ENCODE data around the gene SRSF5. TPM values are rescaled to one million over a fixed set of nuclear protein-coding genes. Genes with fewer than 3 reads are reported as not detected.

SRSF5 gene
- total and polyA plus RNA-seq, 2 of the 13 experiments (the other 11 are each of a cell fraction or from before 2014, with no cell fraction given), result 189 to 277 TPM

DNA sequence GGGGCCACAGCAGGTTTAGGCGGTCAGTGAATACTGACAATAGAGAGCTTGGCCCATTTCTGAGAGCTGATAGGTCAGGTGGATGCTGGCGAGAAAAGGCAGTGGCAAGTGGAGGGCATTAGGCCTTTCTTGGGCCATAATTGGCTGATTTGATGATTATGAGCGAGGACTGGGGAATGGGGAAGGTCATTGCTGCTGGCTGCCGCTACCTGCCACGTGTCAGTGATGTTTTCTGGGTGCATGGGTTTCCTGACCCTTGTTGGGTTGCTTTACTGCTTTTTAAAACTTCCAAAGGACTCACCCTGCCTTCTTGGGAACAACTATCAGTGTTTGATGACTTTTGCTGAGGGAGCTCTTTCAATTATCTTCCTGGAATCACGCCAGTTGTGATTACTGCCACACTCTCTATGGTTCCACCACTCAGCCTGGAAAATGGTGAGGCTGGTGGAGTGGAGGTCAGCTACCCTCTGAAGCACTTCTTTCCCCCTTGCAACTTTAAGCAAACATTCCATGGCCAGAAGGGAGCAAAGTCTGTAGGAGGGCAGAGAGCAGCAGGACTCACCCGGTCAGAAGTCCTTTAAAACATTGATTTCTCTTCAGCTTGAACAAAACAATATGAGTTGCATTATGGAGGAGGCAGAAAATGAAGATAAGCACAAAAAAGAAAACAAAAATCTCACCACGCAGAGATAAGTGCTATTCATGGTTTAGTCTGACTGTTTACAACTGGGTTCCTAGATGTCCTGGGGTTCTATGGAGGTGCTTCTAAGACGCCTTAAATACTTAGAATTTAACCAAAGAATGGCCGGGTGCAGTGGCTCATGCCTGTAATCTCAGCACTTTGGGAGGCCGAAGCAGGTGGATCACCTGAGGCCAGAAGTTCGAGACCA lies 42.2 kb downstream of the SRSF5 start (continued):
- TF ChIP-seq, protein P1, sequence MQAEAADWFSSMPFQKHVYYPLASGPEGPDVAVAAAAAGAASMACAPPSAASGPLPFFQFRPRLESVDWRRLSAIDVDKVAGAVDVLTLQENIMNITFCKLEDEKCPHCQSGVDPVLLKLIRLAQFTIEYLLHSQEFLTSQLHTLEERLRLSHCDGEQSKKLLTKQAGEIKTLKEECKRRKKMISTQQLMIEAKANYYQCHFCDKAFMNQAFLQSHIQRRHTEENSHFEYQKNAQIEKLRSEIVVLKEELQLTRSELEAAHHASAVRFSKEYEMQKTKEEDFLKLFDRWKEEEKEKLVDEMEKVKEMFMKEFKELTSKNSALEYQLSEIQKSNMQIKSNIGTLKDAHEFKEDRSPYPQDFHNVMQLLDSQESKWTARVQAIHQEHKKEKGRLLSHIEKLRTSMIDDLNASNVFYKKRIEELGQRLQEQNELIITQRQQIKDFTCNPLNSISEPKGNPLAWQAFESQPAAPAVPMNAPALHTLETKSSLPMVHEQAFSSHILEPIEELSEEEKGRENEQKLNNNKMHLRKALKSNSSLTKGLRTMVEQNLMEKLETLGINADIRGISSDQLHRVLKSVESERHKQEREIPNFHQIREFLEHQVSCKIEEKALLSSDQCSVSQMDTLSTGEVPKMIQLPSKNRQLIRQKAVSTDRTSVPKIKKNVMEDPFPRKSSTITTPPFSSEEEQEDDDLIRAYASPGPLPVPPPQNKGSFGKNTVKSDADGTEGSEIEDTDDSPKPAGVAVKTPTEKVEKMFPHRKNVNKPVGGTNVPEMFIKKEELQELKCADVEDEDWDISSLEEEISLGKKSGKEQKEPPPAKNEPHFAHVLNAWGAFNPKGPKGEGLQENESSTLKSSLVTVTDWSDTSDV (CRISPR knock-in tag; IDR thresholded peaks at IDR 0.05), result no peak
- 0 out of 2 replicates have a peak, but pooled peaks have one; percentile 46 for TF ChIP-seq ZMAT3 (CRISPR knock-in tag; conservative IDR thresholded peaks at IDR 0.05)
- TF ChIP-seq ATF7-NPFF (CRISPR knock-in tag; IDR thresholded peaks at IDR 0.05; ENCODE audit: low read depth), result no peak
- no peak for TF ChIP-seq CBX1 (IDR thresholded peaks at IDR 0.05; ENCODE audit: low read depth)
- peak; percentile 85 for TF ChIP-seq MEF2D (CRISPR knock-in tag; IDR thresholded peaks at IDR 0.05)
- no peak; the same call in 1 of the 2 replicates for TF ChIP-seq SIX4 (CRISPR knock-in tag; IDR thresholded peaks at IDR 0.05)
- TF ChIP-seq SNAPC2 (CRISPR knock-in tag; IDR thresholded peaks at IDR 0.05), result no peak; the same call in 1 of the 2 replicates
- no peak for TF ChIP-seq SIN3B (IDR thresholded peaks at IDR 0.05; ENCODE audit: low read length)
- no peak for TF ChIP-seq ELF4 (CRISPR knock-in tag; IDR thresholded peaks at IDR 0.05; ENCODE audit: borderline replicate concordance)
- no peak for TF ChIP-seq ZNF333 (CRISPR knock-in tag; IDR thresholded peaks at IDR 0.05; ENCODE audit: borderline replicate concordance)
- TF ChIP-seq, protein P2, sequence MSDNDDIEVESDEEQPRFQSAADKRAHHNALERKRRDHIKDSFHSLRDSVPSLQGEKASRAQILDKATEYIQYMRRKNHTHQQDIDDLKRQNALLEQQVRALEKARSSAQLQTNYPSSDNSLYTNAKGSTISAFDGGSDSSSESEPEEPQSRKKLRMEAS (IDR thresholded peaks at IDR 0.05), result peak; percentile 61
- TF ChIP-seq ZNF773 (CRISPR knock-in tag; IDR thresholded peaks at IDR 0.05; ENCODE audit: borderline replicate concordance), result no peak
- TF ChIP-seq MZF1 (CRISPR knock-in tag; IDR thresholded peaks at IDR 0.05; ENCODE audit: borderline replicate concordance), result no peak
- TF ChIP-seq ZNF713 (CRISPR knock-in tag; IDR thresholded peaks at IDR 0.05), result no peak
- TF ChIP-seq MTERF4 (CRISPR knock-in tag; IDR thresholded peaks at IDR 0.05), result no peak
- TF ChIP-seq XRCC5 (optimal IDR thresholded peaks at IDR 0.05; ENCODE audit: low read length), result peak; percentile 36
- TF ChIP-seq, protein P3, sequence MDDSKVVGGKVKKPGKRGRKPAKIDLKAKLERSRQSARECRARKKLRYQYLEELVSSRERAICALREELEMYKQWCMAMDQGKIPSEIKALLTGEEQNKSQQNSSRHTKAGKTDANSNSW (CRISPR knock-in tag; IDR thresholded peaks at IDR 0.05; ENCODE audit: borderline replicate concordance), result no peak
- TF ChIP-seq, protein P4, sequence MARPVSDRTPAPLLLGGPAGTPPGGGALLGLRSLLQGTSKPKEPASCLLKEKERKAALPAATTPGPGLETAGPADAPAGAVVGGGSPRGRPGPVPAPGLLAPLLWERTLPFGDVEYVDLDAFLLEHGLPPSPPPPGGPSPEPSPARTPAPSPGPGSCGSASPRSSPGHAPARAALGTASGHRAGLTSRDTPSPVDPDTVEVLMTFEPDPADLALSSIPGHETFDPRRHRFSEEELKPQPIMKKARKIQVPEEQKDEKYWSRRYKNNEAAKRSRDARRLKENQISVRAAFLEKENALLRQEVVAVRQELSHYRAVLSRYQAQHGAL (CRISPR knock-in tag; IDR thresholded peaks at IDR 0.05; ENCODE audit: not compliant biosample characterization), result no peak
- peak; percentile 92 for TF ChIP-seq RXRB (CRISPR knock-in tag; IDR thresholded peaks at IDR 0.05; ENCODE audit: borderline replicate concordance)
- TF ChIP-seq TIGD3 (CRISPR knock-in tag; IDR thresholded peaks at IDR 0.05; ENCODE audit: borderline replicate concordance), result no peak
- TF ChIP-seq, protein P5, sequence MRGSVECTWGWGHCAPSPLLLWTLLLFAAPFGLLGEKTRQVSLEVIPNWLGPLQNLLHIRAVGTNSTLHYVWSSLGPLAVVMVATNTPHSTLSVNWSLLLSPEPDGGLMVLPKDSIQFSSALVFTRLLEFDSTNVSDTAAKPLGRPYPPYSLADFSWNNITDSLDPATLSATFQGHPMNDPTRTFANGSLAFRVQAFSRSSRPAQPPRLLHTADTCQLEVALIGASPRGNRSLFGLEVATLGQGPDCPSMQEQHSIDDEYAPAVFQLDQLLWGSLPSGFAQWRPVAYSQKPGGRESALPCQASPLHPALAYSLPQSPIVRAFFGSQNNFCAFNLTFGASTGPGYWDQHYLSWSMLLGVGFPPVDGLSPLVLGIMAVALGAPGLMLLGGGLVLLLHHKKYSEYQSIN (CRISPR knock-in tag; IDR thresholded peaks at IDR 0.05; ENCODE audit: borderline replicate concordance), result no peak

Measured in HepG2 (cell line).